Esophagus squamous epithelium (tissue), 4 donors: ENCODE measurements around the gene SLIT1.

Experiments used
- CTCF ChIP-seq, 6 experiments: fragments of 450-650 bp in 4 of 6; fragments of 200-600 bp in 2 of 6; sonication (generic) in 2 of 6; IDR thresholded peaks; one replicate each; pipeline ENCODE4 v1.5.1; 2016 to 2019; ENCODE audit warnings: antibody characterized with exemption in 6 of 6, mild to moderate bottlenecking in 4 of 6, moderate library complexity in 4 of 6
- POLR2A ChIP-seq, 4 donors: fragments of 450-650 bp; IDR thresholded peaks; one replicate each; pipeline ENCODE4 v1.6.1; 2017; ENCODE audit warnings: antibody characterized with exemption in 4 of 4, mild to moderate bottlenecking in 4 of 4, moderate library complexity in 3 of 4

- no peak for TF ChIP-seq POLR2A (IDR thresholded peaks at IDR 0.05)
- TF ChIP-seq CTCF (IDR thresholded peaks at IDR 0.05): no peak
Observed at GRCh38 chr10:97076781-97077180, 109.0 kb downstream of the SLIT1 start.
